ENCODE data around the gene MFSD6L.

MFSD6L gene

DNA sequence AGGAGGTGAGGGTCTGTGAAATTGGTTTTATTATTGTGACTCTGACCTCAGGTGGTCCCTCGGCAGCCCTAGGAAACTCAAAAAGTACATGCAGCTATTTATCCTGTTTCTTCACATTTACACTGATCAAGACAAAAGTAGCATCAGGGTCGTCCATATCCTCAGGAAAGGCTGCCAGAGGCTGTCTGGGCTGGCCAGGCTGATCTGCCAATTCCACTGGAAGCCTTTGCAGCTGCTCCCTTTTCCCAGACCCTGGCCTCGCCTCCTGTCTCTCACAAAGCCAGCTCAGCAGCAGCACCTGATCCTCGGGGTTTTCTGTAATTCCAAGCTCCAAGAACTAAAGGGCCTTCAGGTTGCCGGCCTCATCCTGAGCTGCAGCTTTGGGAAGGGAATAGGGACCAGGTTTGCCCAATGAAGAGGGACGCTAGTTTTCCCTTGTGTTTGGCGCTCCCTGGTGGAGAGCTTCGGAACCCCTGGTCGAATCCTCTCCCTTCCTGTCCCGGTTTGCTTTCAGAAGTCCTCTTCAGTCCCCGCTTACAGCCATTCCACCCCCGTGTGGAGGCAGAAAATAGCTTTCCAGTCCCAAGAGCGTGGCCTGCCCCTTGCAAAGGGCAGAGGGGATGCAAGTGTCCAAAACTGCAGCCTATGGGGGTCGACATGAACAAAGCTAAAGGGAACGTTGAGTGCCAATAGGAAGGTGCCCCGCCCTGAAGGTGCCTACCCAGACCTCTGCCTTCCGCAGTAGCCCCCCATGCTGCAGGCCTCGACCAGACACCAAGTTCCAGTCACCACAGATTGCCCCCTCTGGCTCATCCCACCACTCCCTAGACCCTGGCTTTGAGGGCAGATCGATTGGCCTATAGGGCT lies 13.4 kb downstream of the MFSD6L start:
- in situ Hi-C loops (cut with HindIII; ENCODE audit: low sequenced_read_pairs), result no loop called here
- TF ChIP-seq, protein P1, sequence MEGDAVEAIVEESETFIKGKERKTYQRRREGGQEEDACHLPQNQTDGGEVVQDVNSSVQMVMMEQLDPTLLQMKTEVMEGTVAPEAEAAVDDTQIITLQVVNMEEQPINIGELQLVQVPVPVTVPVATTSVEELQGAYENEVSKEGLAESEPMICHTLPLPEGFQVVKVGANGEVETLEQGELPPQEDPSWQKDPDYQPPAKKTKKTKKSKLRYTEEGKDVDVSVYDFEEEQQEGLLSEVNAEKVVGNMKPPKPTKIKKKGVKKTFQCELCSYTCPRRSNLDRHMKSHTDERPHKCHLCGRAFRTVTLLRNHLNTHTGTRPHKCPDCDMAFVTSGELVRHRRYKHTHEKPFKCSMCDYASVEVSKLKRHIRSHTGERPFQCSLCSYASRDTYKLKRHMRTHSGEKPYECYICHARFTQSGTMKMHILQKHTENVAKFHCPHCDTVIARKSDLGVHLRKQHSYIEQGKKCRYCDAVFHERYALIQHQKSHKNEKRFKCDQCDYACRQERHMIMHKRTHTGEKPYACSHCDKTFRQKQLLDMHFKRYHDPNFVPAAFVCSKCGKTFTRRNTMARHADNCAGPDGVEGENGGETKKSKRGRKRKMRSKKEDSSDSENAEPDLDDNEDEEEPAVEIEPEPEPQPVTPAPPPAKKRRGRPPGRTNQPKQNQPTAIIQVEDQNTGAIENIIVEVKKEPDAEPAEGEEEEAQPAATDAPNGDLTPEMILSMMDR (IDR thresholded peaks at IDR 0.05; ENCODE audit: low read depth, low read length, missing control alignments), result peak; percentile 85
- peak; percentile 32 for DNase-seq (ENCODE audit: low read depth)
- no peak overlapping the region for H3K4me3 ChIP-seq (ENCODE audit: low read depth, low read length)

DNA sequence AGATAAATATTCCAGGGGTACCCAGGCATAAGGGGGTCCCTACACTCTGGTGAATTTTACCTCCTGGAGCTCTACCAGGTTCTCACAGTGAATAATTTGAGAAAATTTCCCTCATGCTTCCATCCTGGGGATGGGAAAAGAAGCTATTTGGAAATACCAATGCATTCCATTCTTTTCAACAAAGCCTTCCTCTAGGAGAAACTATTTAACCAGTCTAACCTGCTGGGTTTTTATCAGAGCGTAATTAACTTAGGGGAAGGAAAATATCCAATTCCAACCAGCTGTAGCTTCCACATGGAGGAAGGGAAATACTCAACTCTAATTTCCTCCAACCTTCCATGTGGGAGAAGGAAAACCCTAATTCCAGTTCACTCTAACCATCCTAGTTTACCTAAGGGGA lies 17.0 kb downstream of the MFSD6L start:
- no peak for DNase-seq (ENCODE audit: low read depth)
- in situ Hi-C loops (cut with HindIII; ENCODE audit: low sequenced_read_pairs), result no loop called here
- TF ChIP-seq, protein P1 (IDR thresholded peaks at IDR 0.05; ENCODE audit: low read depth, low read length, missing control alignments), result no peak
- H3K4me3 ChIP-seq (ENCODE audit: low read depth, low read length), result no peak overlapping the region

DNA sequence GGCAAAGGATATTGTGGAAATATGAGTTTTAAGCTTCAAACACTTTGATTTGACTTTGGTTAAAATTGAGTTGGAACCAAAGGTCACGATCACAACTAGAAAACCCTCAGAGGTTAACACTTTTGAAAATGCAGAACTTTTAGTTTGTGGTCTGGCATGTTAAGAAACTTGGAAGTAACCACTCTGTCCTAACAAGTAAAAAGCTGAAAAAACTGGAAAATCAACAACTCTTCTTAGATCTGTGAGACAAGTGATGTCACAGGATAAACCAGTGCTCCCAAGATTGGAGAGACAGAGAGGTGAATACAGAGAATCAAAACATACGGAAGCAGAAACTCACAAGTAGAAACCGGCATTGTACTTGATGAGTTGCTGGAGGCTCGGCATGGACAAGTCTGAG lies 17.4 kb downstream of the MFSD6L start:
- DNase-seq (ENCODE audit: low read depth), result no peak
- in situ Hi-C loops (cut with HindIII; ENCODE audit: low sequenced_read_pairs), result no loop called here
- TF ChIP-seq, protein P1 (IDR thresholded peaks at IDR 0.05; ENCODE audit: low read depth, low read length, missing control alignments), result no peak
- H3K4me3 ChIP-seq (ENCODE audit: low read depth, low read length), result no peak overlapping the region

DNA sequence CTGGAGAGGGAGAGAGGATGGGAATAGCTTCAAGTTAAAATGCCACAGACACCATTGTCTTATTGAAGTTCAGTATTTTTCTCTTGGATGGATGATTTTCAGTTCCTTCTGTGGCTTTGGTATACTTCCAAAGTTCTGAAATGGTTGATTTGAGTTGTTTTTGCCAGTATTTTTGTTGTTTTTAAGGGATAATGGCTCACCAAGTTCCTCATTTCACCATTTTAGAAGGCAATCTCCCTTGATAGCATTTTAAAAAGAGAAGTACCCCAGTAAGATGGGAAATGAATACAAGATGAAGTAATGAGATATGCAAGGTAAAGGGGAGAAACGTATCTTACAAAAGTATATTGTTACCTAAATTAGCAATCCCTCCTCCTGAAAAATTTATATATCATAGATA lies 22.3 kb downstream of the MFSD6L start:
- H3K4me3 ChIP-seq (ENCODE audit: low read depth, low read length), result no peak overlapping the region
- TF ChIP-seq, protein P1 (IDR thresholded peaks at IDR 0.05; ENCODE audit: low read depth, low read length, missing control alignments), result no peak
- in situ Hi-C loops (cut with HindIII; ENCODE audit: low sequenced_read_pairs), result no loop called here
- no peak for DNase-seq (ENCODE audit: low read depth)

DNA sequence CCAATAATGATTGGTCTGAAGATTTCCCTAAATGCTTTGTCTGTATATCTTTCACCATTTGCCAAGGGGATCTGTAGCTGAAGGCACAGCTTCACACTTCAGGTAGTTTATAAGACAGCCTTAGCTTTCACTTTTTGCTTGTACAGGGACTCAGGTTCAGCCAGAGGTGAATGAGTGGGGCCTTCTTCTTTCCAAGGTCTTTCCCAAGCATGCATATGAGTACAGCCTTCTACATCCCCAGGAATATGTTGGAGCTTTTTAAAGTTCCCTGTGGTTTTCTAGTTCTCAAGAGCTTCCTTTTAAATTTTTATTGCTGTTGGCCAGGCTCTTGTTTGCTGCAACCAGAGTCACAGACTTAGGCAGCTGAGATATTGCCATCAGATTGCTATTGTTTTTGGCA lies 22.9 kb downstream of the MFSD6L start:
- TF ChIP-seq, protein P1 (IDR thresholded peaks at IDR 0.05; ENCODE audit: low read depth, low read length, missing control alignments), result no peak
- H3K4me3 ChIP-seq (ENCODE audit: low read depth, low read length), result no peak overlapping the region
- no peak for DNase-seq (ENCODE audit: low read depth)
- in situ Hi-C loops (cut with HindIII; ENCODE audit: low sequenced_read_pairs), result no loop called here

DNA sequence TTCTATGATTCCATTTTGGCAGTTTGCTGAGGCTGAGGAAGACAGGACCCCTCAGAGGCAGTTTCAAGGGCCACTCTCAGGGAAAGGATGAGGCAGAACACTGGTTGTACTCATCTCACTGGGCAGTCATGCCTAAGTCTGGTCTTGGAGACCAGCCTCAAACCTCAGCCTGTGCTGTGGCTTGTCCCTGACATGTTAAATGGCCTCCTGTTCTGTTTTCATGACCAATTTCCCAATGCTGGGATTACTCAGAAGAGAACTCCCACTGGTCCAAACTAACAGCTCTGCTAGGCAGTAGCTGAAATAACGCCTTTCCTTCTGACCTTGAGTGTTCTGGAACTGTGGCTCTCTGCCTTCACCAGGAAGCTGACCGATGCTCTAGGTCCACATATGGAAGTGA lies 32.4 kb downstream of the MFSD6L start:
- H3K4me3 ChIP-seq (ENCODE audit: low read depth, low read length), result no peak overlapping the region
- in situ Hi-C loops (cut with HindIII; ENCODE audit: low sequenced_read_pairs), result loop anchor here (25.0 kb wide), 1 partner anchor 354 kb away; no protein-coding TSS in a partner anchor
- no peak for DNase-seq (ENCODE audit: low read depth)
- TF ChIP-seq, protein P1 (IDR thresholded peaks at IDR 0.05; ENCODE audit: low read depth, low read length, missing control alignments), result no peak

Data from astrocyte of the cerebellum (primary cell).